ENCODE results near the gene ATG7.

Gene ATG7

DNA sequence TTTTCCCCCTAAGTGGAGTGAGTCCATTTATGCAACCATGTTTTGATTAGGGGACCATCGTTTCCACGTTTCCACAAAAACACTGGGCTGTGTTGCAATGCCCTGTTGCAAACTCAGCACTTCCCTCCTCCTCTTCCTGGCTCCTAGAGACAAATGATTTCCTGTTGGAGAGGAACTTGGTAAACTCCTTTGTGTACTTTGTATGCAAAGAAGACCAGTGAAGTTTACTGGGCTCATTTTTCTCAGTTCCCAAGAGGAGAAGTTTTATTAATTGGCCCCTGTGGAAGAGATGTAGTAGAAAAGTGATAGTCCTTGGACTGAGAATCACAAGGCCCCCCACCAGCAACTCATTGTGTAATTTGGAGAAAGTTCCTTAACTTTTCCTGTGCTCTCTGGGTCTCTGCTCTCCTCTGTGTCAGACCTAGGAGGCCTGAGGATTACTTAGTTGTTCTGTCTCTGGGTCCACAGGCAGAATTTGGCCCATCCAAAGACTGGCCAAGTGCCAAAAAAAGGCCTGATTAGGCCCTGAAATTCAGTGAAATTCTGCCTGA lies 95.0 kb downstream of the ATG7 start:
- no peak for DNase-seq

DNA sequence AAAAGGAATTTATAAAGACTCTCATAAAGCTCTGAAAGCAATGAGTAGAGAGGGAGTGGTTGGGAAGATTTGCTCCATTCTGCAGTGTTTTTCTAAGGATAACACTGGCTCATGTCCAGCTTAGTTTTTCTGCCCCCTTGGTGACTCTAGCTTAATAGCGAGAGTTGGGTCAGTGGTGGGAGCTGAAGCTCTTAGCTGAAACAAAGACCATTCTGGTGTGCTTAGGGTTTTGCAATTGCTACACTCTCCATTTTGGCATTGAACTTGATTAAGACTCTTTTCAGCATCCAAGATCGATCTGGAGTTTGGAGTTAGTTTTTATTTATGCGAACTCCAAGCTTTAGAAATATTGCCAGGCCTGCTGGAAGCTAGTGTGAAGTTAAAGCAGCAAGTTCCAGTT lies 98.0 kb downstream of the ATG7 start:
- no peak for DNase-seq

GRCh38 chr3:11370966-11371365 lies 98.8 kb downstream of the ATG7 start:
- DNase-seq: no peak

DNA sequence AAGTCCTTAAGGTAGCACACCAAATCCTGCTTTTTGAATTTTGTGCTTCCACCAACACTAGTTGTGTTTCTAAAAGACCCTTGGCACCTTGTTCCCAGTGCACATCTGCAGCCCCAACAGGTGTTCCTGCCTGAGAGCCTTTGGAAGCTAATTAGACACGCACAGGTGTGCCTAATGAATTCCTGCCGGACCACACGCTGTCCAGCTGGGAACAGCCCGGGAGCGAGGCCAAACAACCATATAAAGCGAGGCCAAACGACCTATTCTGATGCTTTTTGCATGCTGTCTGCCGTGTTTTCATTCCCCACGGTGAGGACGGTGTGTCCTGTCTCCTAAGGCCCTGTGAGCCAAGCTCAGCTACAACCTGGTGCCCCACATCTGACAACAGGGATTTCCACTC lies 99.5 kb downstream of the ATG7 start:
- DNase-seq: no peak

GRCh38 chr3:11373235-11373634 lies 101.0 kb downstream of the ATG7 start:
- DNase-seq: no peak

- no peak for DNase-seq
These were observed 101.5 kb downstream of the ATG7 start for GRCh38 chr3:11373654-11374053.

GRCh38 chr3:11375333-11376088 lies 103.3 kb downstream of the ATG7 start:
- no peak for DNase-seq

- no peak for DNase-seq
These were observed 105.5 kb downstream of the ATG7 start for GRCh38 chr3:11377719-11378118.

GRCh38 chr3:11379238-11379823 lies 107.1 kb downstream of the ATG7 start:
- DNase-seq: peak; percentile 70

DNA sequence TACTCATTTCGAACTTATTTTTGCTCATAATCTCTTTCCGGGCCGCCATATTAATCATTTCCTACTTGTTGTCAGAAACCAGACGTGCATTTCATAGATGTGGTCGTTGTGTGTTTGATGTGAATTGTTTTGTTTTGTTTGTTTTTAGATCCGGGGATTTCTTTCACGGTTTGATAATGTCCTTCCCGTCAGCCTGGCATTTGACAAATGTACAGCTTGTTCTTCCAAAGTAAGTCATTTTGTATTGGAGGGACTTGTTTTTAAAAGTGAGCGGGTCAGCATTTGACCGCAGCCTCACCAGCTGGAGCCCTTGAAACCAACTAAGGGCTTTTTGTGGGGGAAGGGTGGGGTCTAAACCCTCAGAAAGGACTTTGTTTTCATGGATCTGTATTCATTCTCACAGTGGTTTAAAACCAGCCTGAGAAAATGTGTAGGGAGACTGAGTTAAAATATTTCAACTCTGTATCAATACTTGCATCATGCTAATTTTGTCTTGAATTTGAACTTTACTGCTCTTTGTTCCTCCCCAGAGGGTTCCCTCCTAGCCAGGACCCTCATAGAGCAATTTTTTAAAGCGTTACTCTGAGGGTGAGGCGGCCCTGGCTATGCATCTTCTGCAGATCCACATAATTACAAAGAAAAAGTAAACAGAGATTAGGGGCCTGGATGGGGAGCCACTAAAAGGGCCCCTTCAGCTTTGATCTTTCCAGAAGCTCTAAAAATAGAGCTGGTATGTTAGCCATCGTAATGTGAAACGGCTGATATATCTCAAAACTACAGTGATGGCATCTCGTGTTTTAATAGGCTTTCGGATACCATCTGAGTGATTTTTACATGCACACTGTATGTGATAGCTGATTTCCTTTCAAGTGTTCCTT lies 107.9 kb downstream of the ATG7 start:
- no peak for DNase-seq

- no peak for DNase-seq
These were observed 108.9 kb downstream of the ATG7 start for GRCh38 chr3:11381141-11381540.

DNA sequence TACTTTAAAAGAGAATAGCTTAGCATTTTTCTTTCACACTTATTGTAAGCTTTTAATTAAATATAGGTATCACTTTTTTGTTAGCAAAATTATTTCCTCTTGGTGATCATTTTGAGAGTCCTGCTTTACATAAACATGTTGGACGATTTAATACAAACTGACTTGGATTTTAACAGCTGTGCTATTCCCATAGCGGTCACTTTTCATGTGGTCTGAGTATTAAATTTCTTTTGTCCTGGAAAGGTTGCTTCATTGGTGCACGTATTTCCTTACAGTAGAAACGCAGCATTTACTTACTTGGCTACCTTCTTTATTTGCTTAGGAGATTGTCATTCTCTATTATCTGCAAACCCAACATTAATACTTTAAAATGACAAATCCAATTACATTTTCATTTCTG lies 109.4 kb downstream of the ATG7 start:
- no peak for DNase-seq

GRCh38 chr3:11382146-11382745 lies 110.0 kb downstream of the ATG7 start:
- DNase-seq: no peak

DNA sequence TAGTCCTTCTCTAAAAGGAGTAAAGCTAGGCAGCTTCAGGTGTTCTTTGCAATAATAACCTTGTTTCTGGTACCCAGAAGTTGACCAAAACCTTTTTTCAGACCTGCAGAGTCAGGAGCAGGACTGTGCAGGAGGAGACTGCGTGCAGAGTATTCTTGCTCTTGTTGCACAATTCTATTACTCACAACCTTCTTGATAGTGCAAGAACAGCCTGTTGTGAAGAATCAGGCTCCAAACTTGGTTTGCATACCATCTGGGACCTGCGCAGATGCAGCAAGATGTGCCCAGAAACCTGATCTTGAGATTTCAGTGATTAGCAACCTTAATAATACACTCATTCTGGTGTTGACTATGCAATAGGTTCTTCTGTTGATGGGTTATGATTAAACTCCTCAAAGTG lies 111.9 kb downstream of the ATG7 start:
- no peak for DNase-seq

DNA sequence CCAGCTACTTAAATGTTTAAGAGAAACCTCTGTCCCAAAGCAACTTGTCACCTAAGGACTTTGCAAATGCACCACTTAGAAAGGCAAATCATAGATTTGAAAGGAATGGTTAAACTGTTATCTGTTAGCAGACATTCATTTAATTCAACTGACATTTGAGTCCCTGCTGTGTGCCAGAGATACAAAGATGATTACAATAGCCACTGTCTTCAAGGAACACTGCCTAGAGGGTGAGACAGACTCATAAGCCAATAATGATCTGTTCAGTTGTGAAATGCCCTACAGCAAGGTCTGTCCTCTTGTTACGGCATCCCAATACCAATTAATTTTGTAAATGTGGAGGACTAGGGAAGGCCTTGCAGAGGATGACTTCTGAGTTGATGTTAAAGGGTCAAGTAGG lies 113.1 kb downstream of the ATG7 start:
- DNase-seq: peak; percentile 32

DNA sequence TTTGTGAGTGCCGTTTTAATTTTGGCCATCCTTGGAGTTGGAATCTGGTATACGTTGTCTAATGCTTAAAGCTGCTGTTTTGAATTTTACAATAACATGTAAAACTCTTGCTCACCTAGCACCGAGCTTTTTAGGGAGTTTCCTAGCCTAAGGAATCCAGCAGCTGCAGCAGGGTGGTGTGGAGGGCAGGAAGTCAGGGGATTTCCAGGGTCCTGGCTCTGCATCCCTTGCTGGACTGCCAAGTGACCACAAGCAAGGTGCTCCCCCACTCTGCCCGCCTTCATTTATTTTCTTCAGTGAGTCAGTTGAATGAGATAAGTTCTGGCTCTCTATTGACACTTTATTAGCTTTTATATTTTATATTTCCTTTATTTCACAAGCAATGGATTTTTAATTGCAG lies 113.7 kb downstream of the ATG7 start:
- DNase-seq: peak; percentile 85

GRCh38 chr3:11386465-11387113 lies 114.4 kb downstream of the ATG7 start:
- DNase-seq: no peak

DNA sequence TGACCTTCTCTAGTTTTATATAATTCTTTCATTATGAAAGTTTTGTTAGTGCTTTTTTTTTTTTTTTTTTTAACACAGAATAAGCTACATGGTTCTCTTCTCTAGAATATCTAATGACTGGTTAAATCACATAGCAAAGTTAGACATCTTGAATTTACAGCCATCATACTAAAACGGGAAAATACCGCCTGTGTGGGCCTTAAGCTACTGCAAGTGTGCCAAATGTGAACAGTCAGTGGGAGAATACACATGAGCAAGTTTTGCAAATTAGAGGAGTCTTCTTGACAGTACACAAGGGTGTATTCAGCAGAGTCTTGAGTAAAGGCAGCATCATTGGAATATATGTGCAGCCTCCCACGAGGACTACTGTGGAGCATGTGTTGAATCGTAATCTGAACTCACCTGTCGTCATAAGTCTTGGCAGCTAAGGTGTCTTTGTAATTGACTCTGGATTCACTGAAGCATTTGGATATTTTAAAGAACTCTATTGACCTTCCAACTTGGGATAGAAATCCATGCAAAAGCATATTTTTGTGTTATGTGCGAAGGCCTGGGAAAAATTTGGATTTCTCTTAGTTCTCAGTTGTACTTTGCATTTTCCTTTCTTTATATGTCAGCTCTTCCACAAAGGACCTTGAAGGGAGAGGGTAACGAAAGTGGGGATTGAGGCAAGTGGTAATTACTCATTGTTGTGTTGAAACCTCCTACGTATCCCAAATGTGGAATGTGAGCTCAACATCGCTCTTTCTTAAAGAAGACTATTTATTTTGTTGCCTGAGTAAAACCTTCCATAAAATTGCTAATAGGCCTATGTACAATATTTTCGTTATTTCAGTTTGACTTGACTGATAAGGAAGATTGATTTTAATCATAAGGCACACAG lies 117.4 kb downstream of the ATG7 start:
- DNase-seq: no peak

DNA sequence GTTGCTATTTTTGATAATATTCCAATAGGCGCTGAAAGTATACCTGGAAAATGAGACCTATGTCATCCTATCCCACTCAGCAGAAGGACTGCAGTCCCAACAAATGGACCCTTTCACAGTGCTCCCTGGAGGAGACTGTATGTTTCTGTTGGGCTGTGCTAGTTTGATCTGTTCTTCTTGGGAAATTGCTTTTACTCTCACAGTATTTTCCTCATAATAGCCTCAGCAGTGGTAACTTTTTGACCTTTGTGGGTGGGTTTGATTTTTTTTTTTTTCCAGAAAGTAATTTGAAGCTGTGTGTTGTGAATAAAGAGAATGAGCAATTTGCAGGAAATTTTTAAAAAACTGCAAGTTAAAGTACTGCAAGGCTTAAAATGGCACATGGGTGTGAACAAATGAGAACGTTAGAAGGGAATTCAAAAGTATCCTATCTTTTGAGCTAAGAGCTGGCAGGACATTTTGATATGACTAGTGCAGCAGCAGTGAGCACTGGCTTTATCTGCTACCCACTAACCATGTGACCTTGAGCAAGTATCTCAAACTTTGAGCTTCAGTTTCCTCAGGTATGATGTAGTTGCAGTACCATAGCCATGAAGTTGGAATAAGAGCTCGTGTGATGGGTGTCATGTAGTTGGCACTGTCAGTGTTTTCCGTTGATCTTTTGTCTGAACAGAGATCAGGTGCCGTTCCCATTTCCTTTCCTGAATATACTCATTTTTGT lies 118.4 kb downstream of the ATG7 start:
- no peak for DNase-seq

GRCh38 chr3:11391174-11391879 lies 119.1 kb downstream of the ATG7 start:
- peak; percentile 85 for DNase-seq

All from kidney glomerular epithelial cell (primary cell).